Lower leg skin (tissue), 4 donors: Measurements from ENCODE around the gene VAV3. TPM values are rescaled to one million over a fixed set of nuclear protein-coding genes. Genes with fewer than 3 reads are reported as not detected.

ENCODE experiments used
- DNase-seq, 2 donors: peaks; one replicate each; pipeline ENCODE4 v3.0.0-alpha.2; 2019; ENCODE audit warnings: low spot score in 2 of 2
- H3K4me3 ChIP-seq: fragments of 200-600 bp; sonication (generic); 2 replicates; pipeline ENCODE4 v1.5.1; 2017; ENCODE audit warnings: mild to moderate bottlenecking, low read depth; ENCODE audit not compliant: poor library complexity, severe bottlenecking
- POLR2A ChIP-seq, 2 donors: fragments of 450-650 bp; IDR thresholded peaks; one replicate each; pipeline ENCODE4 v1.6.1; 2016 to 2017; ENCODE audit warnings: antibody characterized with exemption in 2 of 2, mild to moderate bottlenecking in 1 of 2, moderate library complexity in 1 of 2
- WGBS, 2 donors: methylation state at CpG; one replicate each; pipeline ENCODE4 v1.1.5; 2018; 5-methylcytosine and 5-hydroxymethylcytosine counted together
- intact Hi-C: fragments of 100-400 bp; cut with DNase I; formaldehyde crosslinking; loops from one replicate; pipeline ENCODE4 v1.15.0; 2023; ENCODE audit warnings: low total_unique reads
- total RNA-seq, 4 donors: library from RNA; depleted of rRNA; stranded (reverse); fragments of >200 nt; gene quantifications; one replicate each; pipeline ENCODE4 v1.1.0, GENCODE V29; 2016
- TF ChIP-seq, protein P1 (sequence below), 3 donors: fragments of 450-650 bp; IDR thresholded peaks; one replicate each; pipeline ENCODE4 v1.5.1; 2016; ENCODE audit warnings: antibody characterized with exemption in 3 of 3, mild to moderate bottlenecking in 3 of 3, moderate library complexity in 2 of 3

VAV3 gene
- total RNA-seq, 4 donors from 2014 or later: 102 to 200 (median 147) TPM

DNA sequence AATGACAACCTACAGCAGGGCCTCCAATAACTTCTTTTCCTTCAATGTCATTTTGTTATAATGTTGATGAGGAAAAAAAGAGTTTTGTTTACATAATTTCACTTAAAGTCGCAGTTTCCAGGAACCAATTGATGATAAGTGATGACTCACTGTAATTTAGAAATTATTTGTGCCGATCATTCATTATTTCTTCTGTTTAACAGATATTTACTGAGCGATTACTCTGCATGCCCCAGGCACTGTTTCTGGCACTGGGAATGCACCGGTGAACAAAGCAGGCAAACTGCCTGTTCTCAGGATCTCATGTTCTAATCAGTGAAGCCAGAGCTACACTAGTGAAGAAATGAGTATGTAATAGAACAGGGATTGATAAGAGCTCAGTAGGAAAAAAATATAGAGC is 420.7 kb downstream of the VAV3 start:
- intact Hi-C loops: no loop called here
- DNase-seq: no peak
- no peak overlapping the region for H3K4me3 ChIP-seq
- 50 to 53% methylated on average over 4 of the region's 4 CpGs for WGBS, 2 donors
- TF ChIP-seq, protein P1, sequence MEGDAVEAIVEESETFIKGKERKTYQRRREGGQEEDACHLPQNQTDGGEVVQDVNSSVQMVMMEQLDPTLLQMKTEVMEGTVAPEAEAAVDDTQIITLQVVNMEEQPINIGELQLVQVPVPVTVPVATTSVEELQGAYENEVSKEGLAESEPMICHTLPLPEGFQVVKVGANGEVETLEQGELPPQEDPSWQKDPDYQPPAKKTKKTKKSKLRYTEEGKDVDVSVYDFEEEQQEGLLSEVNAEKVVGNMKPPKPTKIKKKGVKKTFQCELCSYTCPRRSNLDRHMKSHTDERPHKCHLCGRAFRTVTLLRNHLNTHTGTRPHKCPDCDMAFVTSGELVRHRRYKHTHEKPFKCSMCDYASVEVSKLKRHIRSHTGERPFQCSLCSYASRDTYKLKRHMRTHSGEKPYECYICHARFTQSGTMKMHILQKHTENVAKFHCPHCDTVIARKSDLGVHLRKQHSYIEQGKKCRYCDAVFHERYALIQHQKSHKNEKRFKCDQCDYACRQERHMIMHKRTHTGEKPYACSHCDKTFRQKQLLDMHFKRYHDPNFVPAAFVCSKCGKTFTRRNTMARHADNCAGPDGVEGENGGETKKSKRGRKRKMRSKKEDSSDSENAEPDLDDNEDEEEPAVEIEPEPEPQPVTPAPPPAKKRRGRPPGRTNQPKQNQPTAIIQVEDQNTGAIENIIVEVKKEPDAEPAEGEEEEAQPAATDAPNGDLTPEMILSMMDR (IDR thresholded peaks at IDR 0.05): no peak
- no peak for TF ChIP-seq POLR2A (IDR thresholded peaks at IDR 0.05)

DNA sequence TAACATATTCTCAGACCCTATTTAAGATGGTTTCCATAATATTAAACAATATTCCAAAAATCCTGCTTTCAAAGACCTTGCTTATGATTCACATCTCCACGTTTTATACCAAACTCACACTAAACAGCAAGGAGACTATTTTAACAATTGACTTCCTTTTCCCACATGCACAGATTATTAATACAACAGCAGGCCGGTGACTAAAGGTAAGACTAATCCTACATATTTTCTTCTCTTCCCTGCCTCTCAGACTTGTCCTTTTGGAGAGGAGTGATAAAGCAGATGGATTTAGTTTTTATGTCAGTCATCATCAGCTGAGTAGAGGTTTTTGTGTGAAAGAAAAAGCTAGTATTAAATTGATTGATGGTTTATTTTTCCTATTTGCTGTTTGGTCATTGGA is 423.6 kb downstream of the VAV3 start:
- intact Hi-C loops: no loop called here
- no peak overlapping the region for H3K4me3 ChIP-seq
- 82 to 86% methylated on average over 2 of the region's 2 CpGs for WGBS, 2 donors
- no peak for DNase-seq
- TF ChIP-seq, protein P1 (IDR thresholded peaks at IDR 0.05): no peak
- TF ChIP-seq POLR2A (IDR thresholded peaks at IDR 0.05): no peak

DNA sequence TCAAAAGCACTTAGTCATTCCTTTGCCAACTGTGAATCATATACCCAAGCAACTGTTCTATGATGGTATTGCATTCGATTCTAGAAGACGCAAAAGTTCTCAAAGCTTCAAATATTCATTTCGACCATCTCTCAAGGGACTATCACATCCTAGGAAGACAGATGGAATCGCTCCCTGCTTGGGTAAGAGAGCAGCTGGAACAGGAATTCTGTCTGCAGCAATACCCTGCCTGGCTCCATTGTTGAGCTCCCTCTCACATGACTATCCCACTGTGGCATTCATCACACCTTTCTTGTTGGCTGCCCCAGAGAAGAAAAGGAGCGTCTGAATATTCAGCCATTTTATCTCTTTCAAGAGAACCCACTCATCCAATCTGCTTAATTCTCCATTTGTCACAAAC is 426.5 kb downstream of the VAV3 start:
- 89 to 91% methylated on average over 5 of the region's 5 CpGs for WGBS, 2 donors
- no peak overlapping the region for H3K4me3 ChIP-seq
- DNase-seq: no peak
- TF ChIP-seq, protein P1 (IDR thresholded peaks at IDR 0.05): no peak
- no peak for TF ChIP-seq POLR2A (IDR thresholded peaks at IDR 0.05)
- intact Hi-C loops: no loop called here

DNA sequence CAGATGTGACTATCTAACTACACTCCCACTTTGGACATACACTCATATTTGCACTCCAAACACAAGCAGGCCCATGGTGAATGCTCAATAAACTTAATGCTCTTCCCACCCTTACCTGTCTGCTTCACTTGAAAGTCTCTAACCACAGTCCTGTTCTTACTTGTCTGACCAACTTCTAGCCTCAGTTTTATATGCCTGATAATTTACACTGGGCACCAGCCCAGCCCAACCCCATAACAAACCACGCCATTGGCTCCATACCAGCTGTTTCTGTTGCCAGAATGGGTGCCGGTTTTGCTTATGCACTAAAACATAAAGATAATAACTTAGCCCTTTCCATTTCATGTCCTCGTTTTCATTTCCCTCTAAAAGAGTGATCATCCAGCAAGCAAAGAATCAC is 428.7 kb downstream of the VAV3 start:
- WGBS, 2 donors: 28 to 29% methylated on average over 3 of the region's 3 CpGs
- intact Hi-C loops: no loop called here
- no peak for TF ChIP-seq POLR2A (IDR thresholded peaks at IDR 0.05)
- TF ChIP-seq, protein P1 (IDR thresholded peaks at IDR 0.05): no peak
- peak in 1 of 2 donors; percentile 63 for DNase-seq
- H3K4me3 ChIP-seq: no peak overlapping the region

DNA sequence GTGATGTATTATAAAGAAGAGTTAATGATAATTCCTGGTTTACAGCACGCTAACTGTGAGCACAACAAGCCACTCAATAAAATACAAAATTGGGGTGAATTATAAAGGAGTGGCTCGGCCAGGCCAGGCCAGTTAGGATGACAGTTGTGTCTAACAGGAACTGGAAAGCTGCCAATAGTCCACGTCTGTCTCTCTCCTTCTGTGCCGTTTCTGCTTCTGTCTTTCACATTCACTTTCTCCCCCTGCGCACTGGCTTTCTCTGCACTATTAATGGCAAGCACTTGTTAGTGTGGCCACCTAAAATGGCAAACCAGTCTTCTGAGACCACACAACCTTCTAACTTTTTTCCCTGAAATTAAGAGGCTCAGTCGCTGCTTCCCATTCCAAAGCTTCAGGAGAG is 429.9 kb downstream of the VAV3 start:
- intact Hi-C loops: no loop called here
- 56 to 61% methylated on average over 6 of the region's 6 CpGs for WGBS, 2 donors
- TF ChIP-seq POLR2A (IDR thresholded peaks at IDR 0.05): no peak
- TF ChIP-seq, protein P1 (IDR thresholded peaks at IDR 0.05): no peak

DNA sequence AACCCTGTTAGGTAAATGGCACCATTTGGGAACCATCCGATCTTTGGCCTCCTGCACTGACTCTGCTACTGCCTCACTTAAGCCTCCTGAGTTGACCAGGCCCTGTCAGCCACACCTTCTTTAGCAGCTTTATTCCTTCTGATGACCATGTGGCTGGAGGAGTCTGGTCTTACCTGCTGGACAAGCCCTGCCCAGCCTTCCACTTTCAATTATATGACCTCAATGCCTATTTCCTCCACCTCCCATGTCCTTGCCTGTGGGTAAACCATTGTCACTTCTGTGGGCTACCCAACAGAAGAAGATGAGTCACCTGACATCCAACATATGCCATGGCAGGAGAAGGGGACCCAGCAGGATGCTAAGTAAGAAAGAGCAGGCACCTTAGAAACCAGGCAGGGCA is 430.3 kb downstream of the VAV3 start:
- 92 to 100% methylated on average over 1 of the region's 1 CpG for WGBS, 2 donors
- DNase-seq: no peak
- intact Hi-C loops: no loop called here
- H3K4me3 ChIP-seq: no peak overlapping the region
- TF ChIP-seq, protein P1 (IDR thresholded peaks at IDR 0.05): no peak
- TF ChIP-seq POLR2A (IDR thresholded peaks at IDR 0.05): no peak

More for the DNA sequence above, 429.9 kb downstream of the VAV3 start:
- no peak overlapping the region for H3K4me3 ChIP-seq
- no peak for DNase-seq
